NCI-H187 (cell line): ENCODE data around the gene RWDD3.

Experiments
- DNase-seq, 2 experiments: peaks; one replicate each; lab custom pipeline; 2025; lab: John Stamatoyannopoulos, UW

The RWDD3 gene

DNA sequence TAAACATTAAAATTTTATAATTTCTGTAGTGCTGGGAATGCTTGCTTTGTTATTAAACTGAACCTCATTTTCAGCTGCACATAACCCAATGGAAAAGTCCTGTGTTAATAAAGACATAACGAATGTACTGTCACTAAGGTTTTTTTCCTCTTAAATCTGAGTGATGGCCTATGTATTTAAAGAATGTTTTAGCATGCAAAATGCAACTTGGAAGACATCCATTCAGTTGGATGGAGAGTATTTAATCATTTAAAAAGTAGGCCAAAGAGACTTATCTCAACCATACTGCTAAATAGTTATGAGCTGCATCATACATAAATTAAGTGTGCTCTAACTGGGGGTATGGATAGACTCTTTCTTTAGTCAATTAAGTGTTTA is 48.5 kb downstream of the RWDD3 start:
- no peak for DNase-seq

DNA sequence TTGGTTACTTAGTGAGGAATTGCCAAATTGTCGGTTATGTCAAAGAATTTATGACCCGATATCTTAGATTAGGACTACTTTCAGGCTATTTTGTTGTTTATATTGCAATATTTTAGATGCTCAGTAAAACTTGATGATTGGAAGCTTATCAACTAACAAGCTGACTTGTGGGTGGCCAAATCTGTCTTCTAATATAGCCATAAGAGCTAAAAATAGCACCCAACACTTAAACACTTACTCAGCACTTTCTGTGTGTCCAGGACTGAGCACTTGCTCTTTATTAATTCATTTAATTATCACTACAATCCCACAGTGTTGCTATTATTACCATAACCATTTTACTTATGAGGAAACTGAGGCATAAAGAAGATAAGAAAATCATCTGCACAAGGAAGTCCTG is 50.4 kb downstream of the RWDD3 start:
- no peak for DNase-seq

DNA sequence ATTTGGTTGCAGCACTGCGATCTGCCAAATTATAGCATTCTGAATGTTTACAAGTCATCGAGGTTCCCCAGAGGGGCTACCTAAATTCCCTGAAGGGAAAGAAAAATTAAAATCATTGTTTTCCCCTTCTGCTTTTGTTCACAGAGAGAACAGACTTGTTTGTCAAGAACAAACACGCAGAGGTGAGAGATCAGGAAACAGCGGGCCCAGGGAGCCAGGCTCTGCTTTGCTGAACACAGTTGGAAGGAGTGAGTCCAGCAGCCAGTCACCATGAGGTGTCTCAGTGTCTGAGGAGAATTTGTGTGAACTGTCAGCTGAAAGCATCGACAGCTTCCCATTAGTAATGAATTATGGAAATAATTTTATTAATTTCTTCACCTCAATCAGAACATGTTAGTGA is 52.5 kb downstream of the RWDD3 start:
- DNase-seq, result no peak

DNA sequence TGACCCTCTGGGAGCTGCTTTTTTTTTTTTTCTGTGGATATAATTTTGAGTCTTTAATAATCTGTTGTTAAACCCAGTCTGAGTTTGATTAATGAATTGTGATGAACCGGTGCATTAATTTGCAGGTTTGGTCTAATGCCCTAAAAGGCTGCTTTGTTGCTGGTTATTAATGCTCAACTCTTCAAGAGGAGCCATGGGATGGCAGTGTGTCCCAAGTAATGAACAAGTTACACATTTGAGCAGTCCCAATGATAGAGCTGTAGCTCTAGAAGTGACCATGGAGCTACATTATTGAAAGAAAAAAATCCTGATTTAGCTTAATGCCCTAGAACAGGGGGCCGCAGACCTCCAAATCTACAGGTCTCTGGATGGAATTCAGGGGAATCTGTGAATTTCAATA is 53.1 kb downstream of the RWDD3 start:
- no peak for DNase-seq

DNA sequence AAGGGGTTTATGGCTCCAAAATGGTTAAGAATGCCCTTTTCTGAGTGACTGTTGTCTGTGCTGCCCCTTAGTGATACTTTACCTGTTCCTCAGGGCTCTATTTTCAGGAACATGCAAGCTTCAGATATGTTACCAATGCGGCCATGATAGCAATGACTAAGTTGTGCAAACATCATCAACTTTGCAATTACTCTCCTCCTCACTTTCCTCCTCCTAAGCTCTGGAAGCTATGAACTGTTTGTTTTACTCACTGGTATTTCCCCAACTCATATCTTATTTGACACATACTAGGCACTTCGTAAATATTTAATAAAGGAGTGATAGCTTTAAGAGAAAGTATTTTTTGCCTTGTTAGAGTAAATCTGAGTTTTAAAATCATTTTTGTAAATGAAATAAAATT is 53.8 kb downstream of the RWDD3 start:
- no peak for DNase-seq
